Measurements from ENCODE around the gene TEAD2.

DNA sequence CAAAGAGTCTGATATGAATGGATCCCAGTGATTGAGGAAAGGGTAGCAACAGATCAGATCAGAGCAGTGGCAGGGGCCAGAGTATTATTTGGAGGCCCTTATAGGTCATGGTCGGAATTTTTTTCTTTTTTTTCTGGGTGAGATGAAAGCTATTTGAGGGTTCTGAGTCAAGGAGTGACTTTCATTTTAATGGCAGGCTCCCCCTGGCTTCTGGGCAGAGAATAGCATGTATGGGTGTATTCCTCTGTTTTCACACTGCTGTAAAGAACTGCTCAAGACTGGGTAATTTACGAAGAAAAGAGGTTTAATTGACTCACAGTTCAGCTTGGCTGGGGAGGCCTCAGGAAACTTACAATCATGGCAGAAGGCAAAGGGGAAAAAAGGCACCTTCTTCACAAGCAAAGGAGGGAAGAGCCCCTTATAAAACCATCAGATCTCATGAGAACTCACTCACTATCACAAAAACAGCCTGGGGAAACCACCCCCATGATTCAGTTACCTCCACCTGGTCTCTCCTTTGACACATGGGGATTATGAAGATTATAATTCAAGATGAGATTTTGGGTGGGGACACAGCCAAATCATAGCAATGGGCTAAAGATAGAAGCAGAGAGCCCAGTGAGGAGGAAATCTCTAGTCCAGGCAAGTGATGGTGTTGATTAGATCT, 34.2 kb downstream of the TEAD2 start:
- TF ChIP-seq EZH2 (IDR thresholded peaks at IDR 0.05; ENCODE audit: borderline replicate concordance, low read depth, low read length, severe bottlenecking): no peak
- TF ChIP-seq, protein P1, sequence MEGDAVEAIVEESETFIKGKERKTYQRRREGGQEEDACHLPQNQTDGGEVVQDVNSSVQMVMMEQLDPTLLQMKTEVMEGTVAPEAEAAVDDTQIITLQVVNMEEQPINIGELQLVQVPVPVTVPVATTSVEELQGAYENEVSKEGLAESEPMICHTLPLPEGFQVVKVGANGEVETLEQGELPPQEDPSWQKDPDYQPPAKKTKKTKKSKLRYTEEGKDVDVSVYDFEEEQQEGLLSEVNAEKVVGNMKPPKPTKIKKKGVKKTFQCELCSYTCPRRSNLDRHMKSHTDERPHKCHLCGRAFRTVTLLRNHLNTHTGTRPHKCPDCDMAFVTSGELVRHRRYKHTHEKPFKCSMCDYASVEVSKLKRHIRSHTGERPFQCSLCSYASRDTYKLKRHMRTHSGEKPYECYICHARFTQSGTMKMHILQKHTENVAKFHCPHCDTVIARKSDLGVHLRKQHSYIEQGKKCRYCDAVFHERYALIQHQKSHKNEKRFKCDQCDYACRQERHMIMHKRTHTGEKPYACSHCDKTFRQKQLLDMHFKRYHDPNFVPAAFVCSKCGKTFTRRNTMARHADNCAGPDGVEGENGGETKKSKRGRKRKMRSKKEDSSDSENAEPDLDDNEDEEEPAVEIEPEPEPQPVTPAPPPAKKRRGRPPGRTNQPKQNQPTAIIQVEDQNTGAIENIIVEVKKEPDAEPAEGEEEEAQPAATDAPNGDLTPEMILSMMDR (IDR thresholded peaks at IDR 0.05; ENCODE audit: borderline replicate concordance, extremely low read depth, low read length, poor library complexity, severe bottlenecking): peak; percentile 72

Data from DND-41 (cell line).